HG03135 (cell line): Measurements from ENCODE around the gene BCL11A.

Experiments
- ATAC-seq: cut with Tn5 transposase; IDR thresholded peaks from one replicate; pipeline ENCODE4 v1.9.1; 2021; ENCODE audit warnings: mild to moderate bottlenecking, moderate library complexity; ENCODE audit not compliant: unreplicated experiment

The BCL11A gene

GRCh38 chr2:60529136-60529784, 24.2 kb downstream of the BCL11A start:
- ATAC-seq, result no peak

GRCh38 chr2:60528281-60529020, 25.0 kb downstream of the BCL11A start:
- no peak for ATAC-seq

DNA sequence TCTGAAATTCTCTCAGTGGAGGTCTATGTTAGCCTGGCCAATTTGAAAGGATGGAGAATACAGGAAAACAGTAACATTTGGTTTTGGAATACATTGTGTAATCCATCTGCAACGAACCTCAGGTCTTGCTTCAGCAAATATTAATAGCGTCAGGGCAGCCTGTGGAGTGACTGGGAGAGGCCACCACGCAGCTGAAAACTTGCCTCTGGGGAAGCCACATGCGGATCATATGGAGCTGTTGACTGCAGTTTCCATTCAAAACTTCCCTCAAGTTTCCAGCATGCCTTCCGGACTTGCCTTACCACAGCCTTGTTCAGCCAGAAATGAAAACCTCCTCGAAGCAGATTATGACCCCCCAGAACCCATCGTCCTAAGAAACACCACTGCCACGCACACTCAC, 25.7 kb downstream of the BCL11A start:
- ATAC-seq, result no peak

- no peak for ATAC-seq
These were observed 26.8 kb downstream of the BCL11A start for GRCh38 chr2:60526623-60527022.

DNA sequence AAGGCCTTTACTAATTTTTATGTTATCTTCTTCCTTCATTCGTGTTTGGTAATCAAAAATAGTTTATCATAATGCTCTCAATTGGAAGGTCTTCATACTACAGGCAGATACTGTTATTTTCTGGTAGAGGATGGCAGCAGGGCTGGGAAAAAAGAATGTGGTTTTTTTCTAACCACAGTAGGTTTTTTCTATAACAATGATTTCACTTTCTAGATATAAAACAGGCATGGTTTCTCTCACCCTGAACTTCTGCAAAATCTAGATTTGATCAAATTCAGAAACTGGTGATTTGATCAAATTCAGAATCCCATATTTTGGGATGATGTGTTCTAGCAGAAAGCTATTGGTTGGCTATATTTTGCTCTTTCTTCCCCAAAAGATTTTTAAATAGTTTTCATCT, 27.6 kb downstream of the BCL11A start:
- no peak for ATAC-seq

GRCh38 chr2:60524874-60525273, 28.6 kb downstream of the BCL11A start:
- ATAC-seq, result no peak

DNA sequence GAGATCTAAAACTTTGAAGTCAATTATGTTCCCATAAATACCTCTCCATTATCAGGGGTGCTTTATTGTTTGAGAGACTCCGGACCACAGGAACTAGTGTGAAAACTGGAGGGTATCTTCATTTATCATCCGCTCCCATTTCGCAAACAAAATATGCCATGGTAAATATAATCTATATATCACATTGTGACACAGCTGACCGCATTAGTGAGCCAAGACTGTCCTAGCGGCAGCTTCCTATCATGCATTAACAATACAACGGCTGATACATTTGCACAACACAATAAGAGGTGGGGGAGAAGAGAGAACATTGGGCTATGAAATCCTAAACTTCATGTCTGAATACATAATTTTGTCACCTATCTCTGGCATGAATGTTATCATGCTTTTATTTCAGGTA, 29.5 kb downstream of the BCL11A start:
- no peak for ATAC-seq

DNA sequence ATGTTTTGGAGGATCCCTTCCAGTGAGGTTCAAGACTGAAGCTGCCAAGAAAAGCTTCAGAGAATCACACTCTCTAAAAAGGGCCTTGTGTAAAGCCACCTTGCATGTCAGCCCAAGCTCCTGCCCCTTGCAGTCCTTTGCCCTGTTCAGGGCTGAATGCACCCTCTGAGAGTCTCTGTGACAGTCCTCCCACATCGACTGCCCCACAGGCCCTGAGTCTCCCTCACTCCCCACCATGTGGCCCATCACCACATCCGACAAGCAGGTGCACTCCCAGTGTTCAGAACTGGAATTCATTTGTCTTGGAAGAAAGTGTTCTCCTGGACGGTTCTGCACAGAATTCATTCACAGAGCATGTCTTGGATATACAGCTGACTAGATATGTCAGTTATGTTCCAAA, 31.0 kb downstream of the BCL11A start:
- ATAC-seq, result no peak

DNA sequence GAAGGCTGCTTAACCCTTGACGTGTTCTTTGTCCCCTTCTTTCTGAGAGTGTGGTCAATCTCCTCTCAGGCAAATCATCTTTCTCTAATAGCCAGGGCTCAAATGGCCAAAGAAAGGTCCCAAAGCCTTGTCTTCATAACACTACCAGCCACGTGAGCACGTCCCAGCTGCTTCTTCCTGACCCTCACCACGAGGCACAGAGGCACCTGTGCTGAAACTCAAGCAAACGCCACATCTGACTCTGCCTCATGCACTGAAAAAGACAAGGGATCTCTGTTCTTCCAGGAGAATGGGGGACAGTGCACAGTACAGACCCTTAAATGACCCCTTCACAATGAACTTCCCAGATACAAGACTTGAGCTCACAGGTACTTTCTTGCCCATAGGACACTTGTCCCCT, 31.8 kb downstream of the BCL11A start:
- ATAC-seq, result no peak

- ATAC-seq, result no peak
These were observed 32.4 kb downstream of the BCL11A start for GRCh38 chr2:60520917-60521539.

- ATAC-seq, result no peak
These were observed 33.1 kb downstream of the BCL11A start for GRCh38 chr2:60520151-60520876.

- no peak for ATAC-seq
These were observed 34.1 kb downstream of the BCL11A start for GRCh38 chr2:60519231-60519863.

- ATAC-seq, result no peak
These were observed 34.9 kb downstream of the BCL11A start for GRCh38 chr2:60518567-60518966.

GRCh38 chr2:60517446-60517845, 36.0 kb downstream of the BCL11A start:
- ATAC-seq, result no peak

GRCh38 chr2:60516826-60517225, 36.6 kb downstream of the BCL11A start:
- ATAC-seq, result no peak

- no peak for ATAC-seq
These were observed 37.1 kb downstream of the BCL11A start for GRCh38 chr2:60516383-60516811.

- ATAC-seq, result peak; percentile 88
These were observed 37.7 kb downstream of the BCL11A start for GRCh38 chr2:60515721-60516226.

DNA sequence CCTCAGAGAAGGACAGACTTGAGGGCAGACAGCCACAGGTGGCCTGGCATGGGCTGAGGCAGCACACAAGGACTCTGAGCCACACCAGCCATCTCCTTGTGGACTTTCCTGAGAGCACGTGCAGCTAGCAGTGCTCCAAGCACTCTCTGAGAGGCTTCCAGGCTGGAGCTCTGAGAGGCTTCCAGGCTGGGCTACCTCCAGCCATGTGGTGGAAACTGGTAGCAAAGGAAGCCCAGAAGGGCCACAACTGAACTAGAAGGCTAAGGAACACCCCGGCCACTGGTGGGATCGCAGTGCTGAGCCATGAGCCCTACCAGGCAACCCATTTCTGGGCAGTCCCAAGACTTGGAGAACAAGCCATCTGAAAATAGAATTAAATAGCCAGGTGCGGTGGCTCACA, 39.5 kb downstream of the BCL11A start:
- ATAC-seq, result no peak

DNA sequence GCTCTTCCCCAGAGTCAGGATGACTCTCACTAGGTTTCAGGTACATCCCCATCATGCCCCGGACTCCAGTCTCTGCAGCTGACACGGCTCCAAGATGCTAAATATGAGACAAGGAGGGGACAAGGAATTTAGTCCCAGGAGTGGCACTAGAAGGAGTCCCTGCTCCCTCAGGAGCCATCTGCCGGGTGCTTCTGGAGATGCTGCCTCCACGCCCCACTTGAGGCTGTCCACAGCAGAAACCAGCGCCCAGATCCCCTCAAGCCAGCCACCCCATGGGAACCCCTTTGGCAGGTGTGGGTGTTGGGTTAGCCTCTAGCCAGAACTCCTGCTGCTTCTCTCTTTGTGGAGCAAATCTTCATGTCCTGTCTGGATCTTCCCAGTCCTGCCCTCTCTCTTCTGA, 40.3 kb downstream of the BCL11A start:
- no peak for ATAC-seq

GRCh38 chr2:60512641-60513040, 40.8 kb downstream of the BCL11A start:
- ATAC-seq, result no peak
